ENCODE results near the gene PSMB10. TPM values are rescaled to one million over a fixed set of nuclear protein-coding genes. Genes with fewer than 3 reads are reported as not detected.

Gene PSMB10
- total RNA-seq, 1 donor from 2014 or later = 54.1 TPM

DNA sequence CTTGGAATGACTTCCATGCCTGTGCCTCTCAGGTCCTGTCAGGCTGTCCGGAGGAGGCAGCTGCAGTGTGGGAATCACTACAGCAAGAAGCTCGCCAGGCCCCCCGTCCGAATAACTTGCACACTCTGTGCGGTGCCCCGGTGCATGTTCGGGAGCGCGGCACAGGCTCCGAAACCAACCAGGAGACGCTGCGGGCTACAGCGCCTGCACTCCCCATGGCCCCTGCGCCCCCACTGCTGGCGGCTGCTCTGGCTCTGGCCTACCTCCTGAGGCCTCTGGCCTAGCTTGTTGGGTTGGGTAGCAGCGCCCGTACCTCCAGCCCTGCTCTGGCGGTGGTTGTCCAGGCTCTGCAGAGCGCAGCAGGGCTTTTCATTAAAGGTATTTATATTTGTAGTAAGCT lies 50.7 kb downstream of the PSMB10 start:
- no peak overlapping the region for H3K4me3 ChIP-seq (ENCODE audit: low read depth, low read length)
- no peak for DNase-seq (ENCODE audit: low read depth)
- TF ChIP-seq, protein P1, sequence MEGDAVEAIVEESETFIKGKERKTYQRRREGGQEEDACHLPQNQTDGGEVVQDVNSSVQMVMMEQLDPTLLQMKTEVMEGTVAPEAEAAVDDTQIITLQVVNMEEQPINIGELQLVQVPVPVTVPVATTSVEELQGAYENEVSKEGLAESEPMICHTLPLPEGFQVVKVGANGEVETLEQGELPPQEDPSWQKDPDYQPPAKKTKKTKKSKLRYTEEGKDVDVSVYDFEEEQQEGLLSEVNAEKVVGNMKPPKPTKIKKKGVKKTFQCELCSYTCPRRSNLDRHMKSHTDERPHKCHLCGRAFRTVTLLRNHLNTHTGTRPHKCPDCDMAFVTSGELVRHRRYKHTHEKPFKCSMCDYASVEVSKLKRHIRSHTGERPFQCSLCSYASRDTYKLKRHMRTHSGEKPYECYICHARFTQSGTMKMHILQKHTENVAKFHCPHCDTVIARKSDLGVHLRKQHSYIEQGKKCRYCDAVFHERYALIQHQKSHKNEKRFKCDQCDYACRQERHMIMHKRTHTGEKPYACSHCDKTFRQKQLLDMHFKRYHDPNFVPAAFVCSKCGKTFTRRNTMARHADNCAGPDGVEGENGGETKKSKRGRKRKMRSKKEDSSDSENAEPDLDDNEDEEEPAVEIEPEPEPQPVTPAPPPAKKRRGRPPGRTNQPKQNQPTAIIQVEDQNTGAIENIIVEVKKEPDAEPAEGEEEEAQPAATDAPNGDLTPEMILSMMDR (conservative IDR thresholded peaks at IDR 0.05; ENCODE audit: low read depth, low read length) = no peak

DNA sequence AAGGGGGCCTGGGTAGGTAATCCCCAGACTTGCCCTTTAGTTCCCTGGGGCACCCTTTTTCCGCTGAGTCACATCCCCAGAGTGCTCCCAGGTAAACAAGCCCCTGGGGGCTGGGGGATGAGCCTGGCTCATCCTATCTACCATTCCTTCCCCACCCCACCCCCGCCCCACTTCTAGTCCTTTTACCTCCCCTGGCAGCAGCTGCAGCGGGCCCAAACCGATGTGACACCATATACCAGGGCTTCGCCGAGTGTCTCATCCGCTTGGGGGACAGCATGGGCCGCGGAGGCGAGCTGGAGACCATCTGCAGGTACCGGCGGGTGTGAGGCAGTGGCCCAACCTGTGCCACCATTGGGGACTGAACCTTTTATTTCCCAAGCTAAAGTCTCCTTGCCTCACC lies 51.1 kb downstream of the PSMB10 start:
- TF ChIP-seq, protein P1 (conservative IDR thresholded peaks at IDR 0.05; ENCODE audit: low read depth, low read length) = no peak
- no peak for DNase-seq (ENCODE audit: low read depth)
- no peak overlapping the region for H3K4me3 ChIP-seq (ENCODE audit: low read depth, low read length)

DNA sequence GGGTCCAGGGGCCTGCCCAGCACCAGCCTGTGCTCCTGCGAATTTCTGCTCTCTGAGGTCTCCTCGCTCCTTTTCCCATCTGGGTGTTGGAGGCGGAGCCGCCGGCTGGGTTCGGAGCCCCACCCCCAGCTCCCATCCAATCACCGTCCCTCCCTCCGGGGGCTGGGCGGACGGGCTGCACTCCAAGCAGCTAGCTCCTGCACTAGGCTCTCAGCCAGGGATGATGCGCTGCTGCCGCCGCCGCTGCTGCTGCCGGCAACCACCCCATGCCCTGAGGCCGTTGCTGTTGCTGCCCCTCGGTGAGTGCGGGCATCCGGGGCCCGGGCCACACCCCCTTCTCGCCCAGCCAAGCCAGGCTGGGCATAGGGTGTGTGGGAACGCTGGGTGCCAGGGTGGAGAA lies 52.0 kb downstream of the PSMB10 start, which contains the start of gene NRN1L:
Gene NRN1L (plus strand): TSS at position 202 of the 400 bp plus-strand sequence. CDS start 19 bp downstream, at position 221.
- TF ChIP-seq, protein P1 (conservative IDR thresholded peaks at IDR 0.05; ENCODE audit: low read depth, low read length) = no peak
- no peak for DNase-seq (ENCODE audit: low read depth)
- H3K4me3 ChIP-seq (ENCODE audit: low read depth, low read length) = no peak within 1 kb of the TSS

Other genes with a start within 250 kb of the PSMB10 start
- gene GFOD2, start 217.5 kb downstream of the PSMB10 start, total RNA-seq = 16.1 and 20.1 TPM in 2 replicates
- gene RANBP10, start 130.3 kb downstream of the PSMB10 start, total RNA-seq = 4.0 and 5.3 TPM in 2 replicates
- 0.07 and 0.52 TPM in 2 replicates for gene TSNAXIP1, start 130.0 kb downstream of the PSMB10 start, total RNA-seq
- 33.7 and 45.7 TPM in 2 replicates for gene THAP11, start 94.5 kb downstream of the PSMB10 start, total RNA-seq
- gene NUTF2, start 89.9 kb downstream of the PSMB10 start, total RNA-seq = 219 and 549 TPM in 2 replicates
- 36.3 and 40.4 TPM in 2 replicates for gene CENPT, start 89.2 kb downstream of the PSMB10 start, total RNA-seq
- gene EDC4, start 63.8 kb downstream of the PSMB10 start, total RNA-seq = 61.1 and 61.2 TPM in 2 replicates
- gene NRN1L, start 52.0 kb downstream of the PSMB10 start, total RNA-seq = 0.46 TPM in 1 of 2 replicates, not detected in the other
- 6.7 and 8.1 TPM in 2 replicates for gene PSKH1, start 43.6 kb downstream of the PSMB10 start, total RNA-seq
- 1.6 and 2.1 TPM in 2 replicates for gene CTRL, start 5.0 kb downstream of the PSMB10 start, total RNA-seq
- gene LCAT, start 7.3 kb upstream of the PSMB10 start, total RNA-seq = 7.5 TPM in 2 replicates
- gene SLC12A4, start 31.8 kb upstream of the PSMB10 start, total RNA-seq = 46.8 and 50.7 TPM in 2 replicates
- gene DPEP3, start 43.6 kb upstream of the PSMB10 start, total RNA-seq = not detected in 2 replicates
- not detected in 2 replicates for gene DPEP2, start 62.6 kb upstream of the PSMB10 start, total RNA-seq
- not detected in 2 replicates for gene DPEP2NB, start 79.1 kb upstream of the PSMB10 start, total RNA-seq
- 5.3 and 11.8 TPM in 2 replicates for gene DDX28, start 86.4 kb upstream of the PSMB10 start, total RNA-seq
- 20.9 and 28.5 TPM in 2 replicates for gene DUS2, start 86.4 kb upstream of the PSMB10 start, total RNA-seq
- 15.8 and 24.7 TPM in 2 replicates for gene NFATC3, start 148.5 kb upstream of the PSMB10 start, total RNA-seq

Data from epithelial cell of proximal tubule (primary cell).